Measurements from ENCODE around the gene UBE2G2. TPM values are rescaled to one million over a fixed set of nuclear protein-coding genes. Genes with fewer than 3 reads are reported as not detected.
"Not testable (repeated sequence)": the region's sequence is repeated elsewhere in the genome, so short reads cannot be mapped to it uniquely, and the experiment has no call there.

The UBE2G2 gene
- total RNA-seq, 1 experiment from 2014 or later = 53.9 TPM

GRCh38 chr21:44838039-44838895 is 36.6 kb upstream of the UBE2G2 start:
- in situ Hi-C loops (cut with HindIII; ENCODE audit: low pct_unique_long_range_greater_than_20kb, low sequenced_read_pairs) = no loop called here
- no peak for DNase-seq (ENCODE audit: low read depth, low spot score)

- in situ Hi-C loops (cut with HindIII; ENCODE audit: low pct_unique_long_range_greater_than_20kb, low sequenced_read_pairs) = no loop called here
- no peak for DNase-seq (ENCODE audit: low read depth, low spot score)
Observed at GRCh38 chr21:44837537-44837936, 35.9 kb upstream of the UBE2G2 start.

- DNase-seq (ENCODE audit: low read depth, low spot score) = peak; percentile 60
- in situ Hi-C loops (cut with HindIII; ENCODE audit: low pct_unique_long_range_greater_than_20kb, low sequenced_read_pairs) = no loop called here
Observed at GRCh38 chr21:44836666-44837471, 35.2 kb upstream of the UBE2G2 start.

GRCh38 chr21:44836349-44836665 is 34.7 kb upstream of the UBE2G2 start:
- no peak for DNase-seq (ENCODE audit: low read depth, low spot score)
- in situ Hi-C loops (cut with HindIII; ENCODE audit: low pct_unique_long_range_greater_than_20kb, low sequenced_read_pairs) = no loop called here

- in situ Hi-C loops (cut with HindIII; ENCODE audit: low pct_unique_long_range_greater_than_20kb, low sequenced_read_pairs) = no loop called here
- DNase-seq (ENCODE audit: low read depth, low spot score) = no peak
Observed at GRCh38 chr21:44835647-44835973, 34.0 kb upstream of the UBE2G2 start.

GRCh38 chr21:44834951-44835646 is 33.5 kb upstream of the UBE2G2 start:
- in situ Hi-C loops (cut with HindIII; ENCODE audit: low pct_unique_long_range_greater_than_20kb, low sequenced_read_pairs) = no loop called here
- no peak for DNase-seq (ENCODE audit: low read depth, low spot score)

GRCh38 chr21:44834231-44834950 is 32.8 kb upstream of the UBE2G2 start:
- in situ Hi-C loops (cut with HindIII; ENCODE audit: low pct_unique_long_range_greater_than_20kb, low sequenced_read_pairs) = no loop called here

GRCh38 chr21:44833663-44834062 is 32.0 kb upstream of the UBE2G2 start:
- in situ Hi-C loops (cut with HindIII; ENCODE audit: low pct_unique_long_range_greater_than_20kb, low sequenced_read_pairs) = no loop called here

More at GRCh38 chr21:44834231-44834950, 32.8 kb upstream of the UBE2G2 start:
- DNase-seq (ENCODE audit: low read depth, low spot score) = no peak

GRCh38 chr21:44832516-44833255 is 31.1 kb upstream of the UBE2G2 start:
- in situ Hi-C loops (cut with HindIII; ENCODE audit: low pct_unique_long_range_greater_than_20kb, low sequenced_read_pairs); DNase-seq (ENCODE audit: low read depth, low spot score): not testable (repeated sequence)

More at GRCh38 chr21:44833663-44834062, 32.0 kb upstream of the UBE2G2 start:
- DNase-seq (ENCODE audit: low read depth, low spot score) = no peak

GRCh38 chr21:44831227-44831860 is 29.7 kb upstream of the UBE2G2 start:
- in situ Hi-C loops (cut with HindIII; ENCODE audit: low pct_unique_long_range_greater_than_20kb, low sequenced_read_pairs) = no loop called here
- no peak for DNase-seq (ENCODE audit: low read depth, low spot score)

- in situ Hi-C loops (cut with HindIII; ENCODE audit: low pct_unique_long_range_greater_than_20kb, low sequenced_read_pairs) = no loop called here
- DNase-seq (ENCODE audit: low read depth, low spot score) = no peak
Observed at GRCh38 chr21:44829507-44830092, 28.0 kb upstream of the UBE2G2 start.

GRCh38 chr21:44828362-44829056 is 26.9 kb upstream of the UBE2G2 start:
- no peak for DNase-seq (ENCODE audit: low read depth, low spot score)
- in situ Hi-C loops (cut with HindIII; ENCODE audit: low pct_unique_long_range_greater_than_20kb, low sequenced_read_pairs) = no loop called here

GRCh38 chr21:44823179-44823660 is 21.6 kb upstream of the UBE2G2 start:
- no peak for DNase-seq (ENCODE audit: low read depth, low spot score)
- in situ Hi-C loops (cut with HindIII; ENCODE audit: low pct_unique_long_range_greater_than_20kb, low sequenced_read_pairs) = no loop called here

GRCh38 chr21:44822484-44823178 is 21.0 kb upstream of the UBE2G2 start:
- no peak for DNase-seq (ENCODE audit: low read depth, low spot score)
- in situ Hi-C loops (cut with HindIII; ENCODE audit: low pct_unique_long_range_greater_than_20kb, low sequenced_read_pairs) = no loop called here

- in situ Hi-C loops (cut with HindIII; ENCODE audit: low pct_unique_long_range_greater_than_20kb, low sequenced_read_pairs) = no loop called here
- DNase-seq (ENCODE audit: low read depth, low spot score) = no peak
Observed at GRCh38 chr21:44820851-44821250, 19.2 kb upstream of the UBE2G2 start.
